OCI-LY3 (cell line): ENCODE results near the gene ERI3.

Experiments used
- H2AFZ ChIP-seq: fragments of 200-600, 300-600 bp; shearing (Covaris generic); 2 replicates; pipeline ENCODE4 v1.6.0; 2014; ENCODE audit warnings: antibody characterized with exemption, low read depth, low read length
- H3K27ac ChIP-seq: fragments of 200-600, 300-600 bp; sonication (generic); 2 replicates; pipeline ENCODE4 v1.5.1; 2014; ENCODE audit warnings: mild to moderate bottlenecking, low read length, moderate library complexity, mixed read lengths
- H3K27me3 ChIP-seq: fragments of 200-600, 300-600 bp; sonication (generic); 2 replicates; pipeline ENCODE4 v1.6.1; 2014; ENCODE audit warnings: low read depth, low read length, mixed read lengths
- H3K36me3 ChIP-seq: fragments of 200-600, 300-600 bp; sonication (generic); replicated peaks from 2 replicates; pipeline ENCODE3; 2014; ENCODE audit warnings: low read depth, low read length, mixed read lengths
- H3K4me1 ChIP-seq: fragments of 300-600, 200-600 bp; sonication (generic); 2 replicates; pipeline ENCODE4 v1.6.1; 2014; ENCODE audit warnings: low read length, mixed read lengths
- H3K4me2 ChIP-seq: fragments of 200-600, 300-600 bp; sonication (generic); 2 replicates; pipeline ENCODE4 v1.6.1; 2014; ENCODE audit warnings: low read length, mixed read lengths
- H3K4me3 ChIP-seq: fragments of 300-600, 200-600 bp; sonication (generic); 2 replicates; pipeline ENCODE4 v1.5.1; 2014; ENCODE audit warnings: antibody characterized with exemption, mild to moderate bottlenecking, low read length, moderate library complexity
- H3K79me2 ChIP-seq: fragments of 300-600, 200-600 bp; shearing (Covaris generic); 2 replicates; pipeline ENCODE4 v1.6.1; 2014; ENCODE audit warnings: mild to moderate bottlenecking, low read length, mixed read lengths
- H3K9ac ChIP-seq: fragments of 300-600, 200-600 bp; shearing (Covaris generic); 2 replicates; pipeline ENCODE4 v1.6.0; 2014; ENCODE audit warnings: mild to moderate bottlenecking, low read length, moderate library complexity
- H3K9me3 ChIP-seq: fragments of 200-600, 300-600 bp; shearing (Covaris generic); 2 replicates; pipeline ENCODE4 v1.6.1; 2014; ENCODE audit warnings: low read length, mixed read lengths; ENCODE audit not compliant: insufficient read depth
- H4K20me1 ChIP-seq: fragments of 200-600, 300-600 bp; sonication (generic); 2 replicates; pipeline ENCODE4 v1.6.1; 2016; ENCODE audit warnings: low read length, mixed read lengths; ENCODE audit not compliant: insufficient read depth
- CTCF ChIP-seq: fragments of 200-600, 300-600 bp; sonication (generic); IDR thresholded peaks from 2 replicates; pipeline ENCODE4 v1.5.1; 2014; ENCODE audit warnings: antibody characterized with exemption, low read length, low read depth
- EZH2phosphoT487 ChIP-seq: fragments of 200-600 bp; shearing (Covaris generic); IDR thresholded peaks from 2 replicates; pipeline ENCODE4 v1.6.1; 2018; ENCODE audit warnings: antibody characterized with exemption, mixed run types, low read depth

The ERI3 gene

GRCh38 chr1:44313265-44313918 is 41.7 kb downstream of the ERI3 start:
- no peak overlapping the region for H2AFZ ChIP-seq
- no peaks in the 10 kb centered on the region for H3K27me3 ChIP-seq
- peaks cover 11% of the 10 kb centered on the region for H3K36me3 ChIP-seq
- H4K20me1 ChIP-seq, result peaks cover 4% of the 10 kb centered on the region
- H3K4me2 ChIP-seq, result no peak overlapping the region
- no peak overlapping the region for H3K27ac ChIP-seq
- H3K9ac ChIP-seq, result no peak overlapping the region
- TF ChIP-seq CTCF, result no peak
- TF ChIP-seq EZH2phosphoT487, result no peak
- no peak overlapping the region for H3K4me3 ChIP-seq
- no peaks in the 10 kb centered on the region for H3K9me3 ChIP-seq
- peaks cover 4% of the 10 kb centered on the region for H3K4me1 ChIP-seq
- H3K79me2 ChIP-seq, result no peaks in the 10 kb centered on the region

- Histone ChIP-seq H3K9ac (no peak overlapping the region), H3K79me2 (no peaks in the 10 kb centered on the region), H3K9me3 (no peaks in the 10 kb centered on the region), H3K4me1 (no peaks in the 10 kb centered on the region), H3K27me3 (no peaks in the 10 kb centered on the region), H3K27ac (no peak overlapping the region), H3K4me3 (no peak overlapping the region), H3K36me3 (peaks cover 11% of the 10 kb centered on the region), H2AFZ (no peak overlapping the region), H4K20me1 (no peaks in the 10 kb centered on the region), H3K4me2 (no peak overlapping the region)
- TF ChIP-seq CTCF, result no peak
- no peak for TF ChIP-seq EZH2phosphoT487
Measured at GRCh38 chr1:44312399-44313196, 42.5 kb downstream of the ERI3 start.

- Histone ChIP-seq H3K4me3 (no peak overlapping the region), H2AFZ (no peak overlapping the region), H3K79me2 (no peaks in the 10 kb centered on the region), H3K27ac (no peak overlapping the region), H3K9ac (no peak overlapping the region), H3K4me2 (no peak overlapping the region), H3K36me3 (peaks cover 9% of the 10 kb centered on the region), H4K20me1 (no peaks in the 10 kb centered on the region), H3K4me1 (no peaks in the 10 kb centered on the region), H3K27me3 (no peaks in the 10 kb centered on the region), H3K9me3 (no peaks in the 10 kb centered on the region)
- TF ChIP-seq CTCF (no peak), EZH2phosphoT487 (no peak)
Measured at GRCh38 chr1:44310006-44310405, 45.1 kb downstream of the ERI3 start.

- Histone ChIP-seq H3K27ac (no peak overlapping the region), H3K4me3 (no peak overlapping the region), H3K4me2 (no peak overlapping the region), H3K79me2 (no peaks in the 10 kb centered on the region), H3K4me1 (no peaks in the 10 kb centered on the region), H2AFZ (no peak overlapping the region), H3K36me3 (peaks cover 16% of the 10 kb centered on the region), H3K27me3 (no peaks in the 10 kb centered on the region), H3K9me3 (no peaks in the 10 kb centered on the region), H4K20me1 (no peaks in the 10 kb centered on the region), H3K9ac (no peak overlapping the region)
- TF ChIP-seq CTCF (no peak), EZH2phosphoT487 (no peak)
Measured at GRCh38 chr1:44305962-44306422, 49.1 kb downstream of the ERI3 start.
